Measurements from ENCODE around the gene DDX17. TPM values are rescaled to one million over a fixed set of nuclear protein-coding genes. Genes with fewer than 3 reads are reported as not detected.

DDX17 gene
- total and polyA plus RNA-seq, 2 of the 8 experiments (the other 6 are each of a cell fraction or from before 2014, with no cell fraction given), result 437 to 441 TPM

DNA sequence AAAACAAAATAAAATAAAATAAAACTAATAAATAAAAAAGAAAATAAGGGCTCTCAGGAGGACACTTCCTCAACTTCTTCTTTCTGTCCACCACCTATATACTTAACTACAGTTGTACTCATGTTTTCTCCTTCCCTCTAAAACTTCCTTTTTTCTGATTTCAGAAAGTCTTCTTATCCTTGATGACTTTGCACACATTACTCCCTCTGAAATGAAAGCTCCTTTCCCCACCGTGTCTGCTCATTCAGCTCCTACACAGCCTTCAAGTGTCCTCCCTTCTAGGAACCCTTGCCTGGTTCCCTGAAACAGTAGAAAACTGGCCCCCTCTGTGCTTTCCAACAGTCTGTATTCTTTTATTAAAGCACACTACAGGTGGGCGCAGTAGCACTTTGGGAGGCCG is 18.3 kb upstream of the DDX17 start (continued):
- TF ChIP-seq, protein P1, sequence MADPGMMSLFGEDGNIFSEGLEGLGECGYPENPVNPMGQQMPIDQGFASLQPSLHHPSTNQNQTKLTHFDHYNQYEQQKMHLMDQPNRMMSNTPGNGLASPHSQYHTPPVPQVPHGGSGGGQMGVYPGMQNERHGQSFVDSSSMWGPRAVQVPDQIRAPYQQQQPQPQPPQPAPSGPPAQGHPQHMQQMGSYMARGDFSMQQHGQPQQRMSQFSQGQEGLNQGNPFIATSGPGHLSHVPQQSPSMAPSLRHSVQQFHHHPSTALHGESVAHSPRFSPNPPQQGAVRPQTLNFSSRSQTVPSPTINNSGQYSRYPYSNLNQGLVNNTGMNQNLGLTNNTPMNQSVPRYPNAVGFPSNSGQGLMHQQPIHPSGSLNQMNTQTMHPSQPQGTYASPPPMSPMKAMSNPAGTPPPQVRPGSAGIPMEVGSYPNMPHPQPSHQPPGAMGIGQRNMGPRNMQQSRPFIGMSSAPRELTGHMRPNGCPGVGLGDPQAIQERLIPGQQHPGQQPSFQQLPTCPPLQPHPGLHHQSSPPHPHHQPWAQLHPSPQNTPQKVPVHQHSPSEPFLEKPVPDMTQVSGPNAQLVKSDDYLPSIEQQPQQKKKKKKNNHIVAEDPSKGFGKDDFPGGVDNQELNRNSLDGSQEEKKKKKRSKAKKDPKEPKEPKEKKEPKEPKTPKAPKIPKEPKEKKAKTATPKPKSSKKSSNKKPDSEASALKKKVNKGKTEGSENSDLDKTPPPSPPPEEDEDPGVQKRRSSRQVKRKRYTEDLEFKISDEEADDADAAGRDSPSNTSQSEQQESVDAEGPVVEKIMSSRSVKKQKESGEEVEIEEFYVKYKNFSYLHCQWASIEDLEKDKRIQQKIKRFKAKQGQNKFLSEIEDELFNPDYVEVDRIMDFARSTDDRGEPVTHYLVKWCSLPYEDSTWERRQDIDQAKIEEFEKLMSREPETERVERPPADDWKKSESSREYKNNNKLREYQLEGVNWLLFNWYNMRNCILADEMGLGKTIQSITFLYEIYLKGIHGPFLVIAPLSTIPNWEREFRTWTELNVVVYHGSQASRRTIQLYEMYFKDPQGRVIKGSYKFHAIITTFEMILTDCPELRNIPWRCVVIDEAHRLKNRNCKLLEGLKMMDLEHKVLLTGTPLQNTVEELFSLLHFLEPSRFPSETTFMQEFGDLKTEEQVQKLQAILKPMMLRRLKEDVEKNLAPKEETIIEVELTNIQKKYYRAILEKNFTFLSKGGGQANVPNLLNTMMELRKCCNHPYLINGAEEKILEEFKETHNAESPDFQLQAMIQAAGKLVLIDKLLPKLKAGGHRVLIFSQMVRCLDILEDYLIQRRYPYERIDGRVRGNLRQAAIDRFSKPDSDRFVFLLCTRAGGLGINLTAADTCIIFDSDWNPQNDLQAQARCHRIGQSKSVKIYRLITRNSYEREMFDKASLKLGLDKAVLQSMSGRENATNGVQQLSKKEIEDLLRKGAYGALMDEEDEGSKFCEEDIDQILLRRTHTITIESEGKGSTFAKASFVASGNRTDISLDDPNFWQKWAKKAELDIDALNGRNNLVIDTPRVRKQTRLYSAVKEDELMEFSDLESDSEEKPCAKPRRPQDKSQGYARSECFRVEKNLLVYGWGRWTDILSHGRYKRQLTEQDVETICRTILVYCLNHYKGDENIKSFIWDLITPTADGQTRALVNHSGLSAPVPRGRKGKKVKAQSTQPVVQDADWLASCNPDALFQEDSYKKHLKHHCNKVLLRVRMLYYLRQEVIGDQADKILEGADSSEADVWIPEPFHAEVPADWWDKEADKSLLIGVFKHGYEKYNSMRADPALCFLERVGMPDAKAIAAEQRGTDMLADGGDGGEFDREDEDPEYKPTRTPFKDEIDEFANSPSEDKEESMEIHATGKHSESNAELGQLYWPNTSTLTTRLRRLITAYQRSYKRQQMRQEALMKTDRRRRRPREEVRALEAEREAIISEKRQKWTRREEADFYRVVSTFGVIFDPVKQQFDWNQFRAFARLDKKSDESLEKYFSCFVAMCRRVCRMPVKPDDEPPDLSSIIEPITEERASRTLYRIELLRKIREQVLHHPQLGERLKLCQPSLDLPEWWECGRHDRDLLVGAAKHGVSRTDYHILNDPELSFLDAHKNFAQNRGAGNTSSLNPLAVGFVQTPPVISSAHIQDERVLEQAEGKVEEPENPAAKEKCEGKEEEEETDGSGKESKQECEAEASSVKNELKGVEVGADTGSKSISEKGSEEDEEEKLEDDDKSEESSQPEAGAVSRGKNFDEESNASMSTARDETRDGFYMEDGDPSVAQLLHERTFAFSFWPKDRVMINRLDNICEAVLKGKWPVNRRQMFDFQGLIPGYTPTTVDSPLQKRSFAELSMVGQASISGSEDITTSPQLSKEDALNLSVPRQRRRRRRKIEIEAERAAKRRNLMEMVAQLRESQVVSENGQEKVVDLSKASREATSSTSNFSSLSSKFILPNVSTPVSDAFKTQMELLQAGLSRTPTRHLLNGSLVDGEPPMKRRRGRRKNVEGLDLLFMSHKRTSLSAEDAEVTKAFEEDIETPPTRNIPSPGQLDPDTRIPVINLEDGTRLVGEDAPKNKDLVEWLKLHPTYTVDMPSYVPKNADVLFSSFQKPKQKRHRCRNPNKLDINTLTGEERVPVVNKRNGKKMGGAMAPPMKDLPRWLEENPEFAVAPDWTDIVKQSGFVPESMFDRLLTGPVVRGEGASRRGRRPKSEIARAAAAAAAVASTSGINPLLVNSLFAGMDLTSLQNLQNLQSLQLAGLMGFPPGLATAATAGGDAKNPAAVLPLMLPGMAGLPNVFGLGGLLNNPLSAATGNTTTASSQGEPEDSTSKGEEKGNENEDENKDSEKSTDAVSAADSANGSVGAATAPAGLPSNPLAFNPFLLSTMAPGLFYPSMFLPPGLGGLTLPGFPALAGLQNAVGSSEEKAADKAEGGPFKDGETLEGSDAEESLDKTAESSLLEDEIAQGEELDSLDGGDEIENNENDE (IDR thresholded peaks at IDR 0.05; ENCODE audit: insufficient replicate concordance, low read length), result no peak
- TF ChIP-seq KDM4A (IDR thresholded peaks at IDR 0.05; ENCODE audit: low read depth, low read length, severe bottlenecking), result no peak
- TF ChIP-seq SRF (IDR thresholded peaks at IDR 0.05; ENCODE audit: low read depth, low read length), result no peak
- TF ChIP-seq, protein P2, sequence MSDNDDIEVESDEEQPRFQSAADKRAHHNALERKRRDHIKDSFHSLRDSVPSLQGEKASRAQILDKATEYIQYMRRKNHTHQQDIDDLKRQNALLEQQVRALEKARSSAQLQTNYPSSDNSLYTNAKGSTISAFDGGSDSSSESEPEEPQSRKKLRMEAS (IDR thresholded peaks at IDR 0.05), result no peak
- TF ChIP-seq SP4 (IDR thresholded peaks at IDR 0.05; ENCODE audit: low read length), result no peak
- TF ChIP-seq EGR1 (IDR thresholded peaks at IDR 0.05; ENCODE audit: borderline replicate concordance, low read depth, low read length), result no peak
- TF ChIP-seq POU5F1 (IDR thresholded peaks at IDR 0.05; ENCODE audit: low read depth, low read length), result no peak
- no peak for TF ChIP-seq CHD1 (IDR thresholded peaks at IDR 0.05; ENCODE audit: low read depth, low read length)
- no peak for TF ChIP-seq EP300 (IDR thresholded peaks at IDR 0.05; ENCODE audit: borderline replicate concordance in 1 of 2, low read depth in 2 of 2, low read length in 2 of 2)
- TF ChIP-seq CTBP2 (IDR thresholded peaks at IDR 0.05; ENCODE audit: borderline replicate concordance, insufficient read depth, insufficient read length, low read length), result no peak
